SU-DHL-6 (cell line): ENCODE data around the gene EMX1.

Experiments
- EZH2phosphoT487 ChIP-seq: fragments of 200-600 bp; sonication (generic), shearing (Covaris generic); conservative IDR thresholded peaks from 2 replicates; pipeline ENCODE4 v1.6.1; 2018; ENCODE audit warnings: mild to moderate bottlenecking, antibody characterized with exemption, low read length, moderate library complexity, mixed read lengths
- TF ChIP-seq, protein P1 (sequence below): fragments of 200-600 bp; sonication (generic); IDR thresholded peaks from one replicate; pipeline ENCODE4 v1.5.1; 2017; ENCODE audit warnings: antibody characterized with exemption, mild to moderate bottlenecking, low read length, moderate library complexity; ENCODE audit not compliant: insufficient read depth, poor library complexity, severe bottlenecking

DNA sequence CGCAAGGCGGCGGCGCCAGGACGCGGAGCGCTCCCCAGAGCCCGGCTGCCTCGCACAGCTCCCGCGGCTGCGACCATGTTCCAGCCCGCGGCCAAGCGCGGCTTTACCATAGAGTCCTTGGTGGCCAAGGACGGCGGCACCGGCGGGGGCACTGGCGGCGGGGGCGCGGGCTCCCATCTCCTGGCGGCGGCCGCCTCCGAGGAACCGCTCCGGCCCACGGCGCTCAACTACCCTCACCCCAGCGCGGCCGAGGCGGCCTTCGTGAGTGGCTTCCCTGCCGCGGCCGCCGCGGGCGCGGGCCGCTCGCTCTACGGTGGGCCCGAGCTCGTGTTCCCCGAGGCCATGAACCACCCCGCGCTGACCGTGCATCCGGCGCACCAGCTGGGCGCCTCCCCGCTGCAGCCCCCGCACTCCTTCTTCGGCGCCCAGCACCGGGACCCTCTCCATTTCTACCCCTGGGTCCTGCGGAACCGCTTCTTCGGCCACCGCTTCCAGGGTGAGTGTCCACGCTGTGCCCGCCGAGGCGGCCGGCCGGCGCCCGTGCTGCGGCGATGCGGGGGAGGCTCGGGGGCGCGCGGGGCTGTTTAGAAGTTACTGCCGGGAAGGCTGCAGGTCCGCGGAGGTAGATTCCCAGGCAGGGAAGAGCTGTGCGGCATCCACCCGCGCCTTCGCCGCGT, 696 bp downstream of the EMX1 start:
- TF ChIP-seq EZH2phosphoT487 = no peak
- TF ChIP-seq, protein P1, sequence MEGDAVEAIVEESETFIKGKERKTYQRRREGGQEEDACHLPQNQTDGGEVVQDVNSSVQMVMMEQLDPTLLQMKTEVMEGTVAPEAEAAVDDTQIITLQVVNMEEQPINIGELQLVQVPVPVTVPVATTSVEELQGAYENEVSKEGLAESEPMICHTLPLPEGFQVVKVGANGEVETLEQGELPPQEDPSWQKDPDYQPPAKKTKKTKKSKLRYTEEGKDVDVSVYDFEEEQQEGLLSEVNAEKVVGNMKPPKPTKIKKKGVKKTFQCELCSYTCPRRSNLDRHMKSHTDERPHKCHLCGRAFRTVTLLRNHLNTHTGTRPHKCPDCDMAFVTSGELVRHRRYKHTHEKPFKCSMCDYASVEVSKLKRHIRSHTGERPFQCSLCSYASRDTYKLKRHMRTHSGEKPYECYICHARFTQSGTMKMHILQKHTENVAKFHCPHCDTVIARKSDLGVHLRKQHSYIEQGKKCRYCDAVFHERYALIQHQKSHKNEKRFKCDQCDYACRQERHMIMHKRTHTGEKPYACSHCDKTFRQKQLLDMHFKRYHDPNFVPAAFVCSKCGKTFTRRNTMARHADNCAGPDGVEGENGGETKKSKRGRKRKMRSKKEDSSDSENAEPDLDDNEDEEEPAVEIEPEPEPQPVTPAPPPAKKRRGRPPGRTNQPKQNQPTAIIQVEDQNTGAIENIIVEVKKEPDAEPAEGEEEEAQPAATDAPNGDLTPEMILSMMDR = no peak
